Measurements from ENCODE around the gene BLM. TPM values are rescaled to one million over a fixed set of nuclear protein-coding genes. Genes with fewer than 3 reads are reported as not detected.

Gene BLM
- total RNA-seq, 1 experiment from 2014 or later: 24.6 TPM

DNA sequence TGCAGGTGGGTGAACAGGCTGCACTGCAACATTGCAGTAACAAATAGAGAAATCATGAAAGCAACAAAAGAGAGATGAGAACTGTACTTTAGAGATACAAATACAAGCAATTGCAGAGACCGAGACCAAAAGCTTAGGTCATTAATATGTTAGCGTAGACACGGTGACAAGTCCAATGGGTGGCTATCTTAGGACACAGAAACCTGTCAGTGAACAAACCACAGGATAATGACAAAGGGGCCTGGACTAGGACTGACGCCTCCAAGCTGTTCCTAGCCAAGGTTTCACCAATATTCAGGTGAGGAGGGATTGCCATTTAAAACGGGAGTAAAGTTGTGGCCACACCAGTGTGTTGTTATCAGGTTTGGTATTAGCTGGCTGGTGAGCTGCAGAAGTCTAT lies 41.7 kb upstream of the BLM start (continued):
- TF ChIP-seq, protein P1, sequence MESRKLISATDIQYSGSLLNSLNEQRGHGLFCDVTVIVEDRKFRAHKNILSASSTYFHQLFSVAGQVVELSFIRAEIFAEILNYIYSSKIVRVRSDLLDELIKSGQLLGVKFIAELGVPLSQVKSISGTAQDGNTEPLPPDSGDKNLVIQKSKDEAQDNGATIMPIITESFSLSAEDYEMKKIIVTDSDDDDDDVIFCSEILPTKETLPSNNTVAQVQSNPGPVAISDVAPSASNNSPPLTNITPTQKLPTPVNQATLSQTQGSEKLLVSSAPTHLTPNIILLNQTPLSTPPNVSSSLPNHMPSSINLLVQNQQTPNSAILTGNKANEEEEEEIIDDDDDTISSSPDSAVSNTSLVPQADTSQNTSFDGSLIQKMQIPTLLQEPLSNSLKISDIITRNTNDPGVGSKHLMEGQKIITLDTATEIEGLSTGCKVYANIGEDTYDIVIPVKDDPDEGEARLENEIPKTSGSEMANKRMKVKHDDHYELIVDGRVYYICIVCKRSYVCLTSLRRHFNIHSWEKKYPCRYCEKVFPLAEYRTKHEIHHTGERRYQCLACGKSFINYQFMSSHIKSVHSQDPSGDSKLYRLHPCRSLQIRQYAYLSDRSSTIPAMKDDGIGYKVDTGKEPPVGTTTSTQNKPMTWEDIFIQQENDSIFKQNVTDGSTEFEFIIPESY (IDR thresholded peaks at IDR 0.05; ENCODE audit: extremely low read depth, insufficient replicate concordance, low read length): no peak
- TF ChIP-seq EZH2 (IDR thresholded peaks at IDR 0.05): no peak

DNA sequence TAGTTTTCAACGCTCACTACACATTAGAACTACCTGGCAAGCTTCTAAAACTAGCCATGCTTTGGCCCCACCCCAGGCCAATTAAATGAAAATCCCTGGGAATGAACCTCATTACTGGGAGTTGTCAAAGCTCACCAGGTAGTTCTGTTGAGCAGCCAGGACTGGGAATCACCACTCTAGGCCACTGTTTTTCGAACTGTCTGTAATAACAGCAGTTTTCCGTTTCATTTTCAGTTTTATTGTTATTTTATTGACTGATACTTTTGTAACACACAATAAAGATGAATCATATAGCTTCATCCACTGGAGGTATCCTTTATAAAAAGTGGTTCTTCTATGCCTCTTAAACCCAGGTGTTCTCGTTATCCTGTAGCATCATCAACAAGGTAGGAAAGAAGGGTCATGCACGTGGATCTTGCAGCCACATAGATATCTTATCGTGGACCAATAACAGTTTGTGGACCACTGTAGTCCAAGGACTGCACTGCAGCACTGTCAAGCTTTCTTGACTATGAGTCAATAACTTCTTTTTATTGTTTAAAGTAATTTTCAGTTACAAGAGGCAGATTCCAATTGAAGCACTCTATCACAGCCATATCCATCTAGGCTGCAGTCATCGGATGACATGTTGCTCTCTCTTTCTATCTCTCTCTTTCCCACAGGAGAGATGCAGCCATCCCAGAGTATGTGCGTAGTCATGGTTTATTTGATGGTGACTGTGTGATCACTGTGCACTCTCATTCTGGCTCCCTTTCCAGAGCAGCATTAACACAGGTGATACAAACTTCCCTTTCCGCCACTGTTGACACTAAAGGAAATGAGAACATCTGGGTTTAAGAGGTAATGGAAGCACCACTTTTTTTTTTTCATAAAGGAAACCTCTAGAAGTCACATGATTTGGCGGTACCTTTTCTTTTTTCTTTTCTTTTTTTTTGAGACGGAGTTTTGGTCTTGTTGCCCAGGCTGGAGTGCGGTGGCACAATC lies 39.0 kb upstream of the BLM start:
- BruUV-seq (replicated peaks): no TSS peak
- ChIA-PET RAD21 (ENCODE audit: low non-redundant PET in 1 of 2, low total read pairs in 2 of 2, uncharacterized antibody in 2 of 2, unreplicated experiment in 2 of 2) (no interaction called here), CTCF (no interaction called here), POLR2A (no interaction called here)
- Histone ChIP-seq H3K9ac (ENCODE audit: low read length) (no peak overlapping the region), H3K79me2 (ENCODE audit: insufficient read depth, low read length) (no peaks in the 10 kb centered on the region), H3K27ac (ENCODE audit: low read depth, low read length) (no peak overlapping the region), H3K4me3 (replicated peaks in 1 of 2; ENCODE audit: low read depth in 1 of 2, low read length in 2 of 2) (no peak overlapping the region), H3K9me2 (ENCODE audit: insufficient read depth) (no peaks in the 10 kb centered on the region), H2AFZ (ENCODE audit: low read depth, low read length, poor library complexity, severe bottlenecking) (no peak overlapping the region), H3K9me3 (ENCODE audit: control insufficient read depth in 1 of 2, insufficient read depth in 1 of 2, low read depth in 1 of 2, low read length in 2 of 2) (no peaks in the 10 kb centered on the region), H4K20me1 (ENCODE audit: insufficient read depth) (no peaks in the 10 kb centered on the region), H3K4me2 (ENCODE audit: low read length) (no peak overlapping the region), H3K27me3 (ENCODE audit: insufficient read depth, low read length) (no peaks in the 10 kb centered on the region), H3K4me1 (ENCODE audit: control insufficient read depth in 1 of 2, insufficient read depth in 2 of 2, low read length in 2 of 2) (peaks cover 0 to 13% of the 10 kb centered on the region in 2 experiments; a peak in 1 of 4 replicates), H3K36me3 (ENCODE audit: control insufficient read depth in 1 of 2, insufficient read depth in 2 of 2, low read length in 2 of 2) (no peaks in the 10 kb centered on the region)
- intact Hi-C loops (cut with micrococcal nuclease): no loop called here
- ATAC-seq: no peak
- DNase-seq (ENCODE audit: low read depth, low spot score): no peak
- TF ChIP-seq MAX (IDR thresholded peaks at IDR 0.05) (no peak), RAD21 (IDR thresholded peaks at IDR 0.05; ENCODE audit: low read depth) (no peak), FOSL1 (IDR thresholded peaks at IDR 0.05; ENCODE audit: low read depth) (no peak), ELF1 (IDR thresholded peaks at IDR 0.05; ENCODE audit: borderline replicate concordance, low read depth) (no peak), EZH2phosphoT487 (IDR thresholded peaks at IDR 0.05; ENCODE audit: borderline replicate concordance) (no peak), ZFX (IDR thresholded peaks at IDR 0.05) (no peak), POLR2AphosphoS5 (IDR thresholded peaks at IDR 0.05; ENCODE audit: low read depth, low read length) (no peak), SIN3A (IDR thresholded peaks at IDR 0.05; ENCODE audit: low read depth) (no peak)

Measured in HCT116 (cell line).